ENCODE data around the gene GNPDA1.

The GNPDA1 gene

GRCh38 chr5:141951332-141951781 is 61.5 kb downstream of the GNPDA1 start:
- no peak for DNase-seq
